Dermis microvascular lymphatic vessel endothelial cell (primary cell): Measurements from ENCODE around the gene PTPMT1. TPM values are rescaled to one million over a fixed set of nuclear protein-coding genes. Genes with fewer than 3 reads are reported as not detected.
"Not testable (repeated sequence)": the region's sequence is repeated elsewhere in the genome, so short reads cannot be mapped to it uniquely, and the experiment has no call there.

Experiments used
- DNase-seq, 2 donors: peaks; one replicate each; pipeline versions ENCODE4 v3.0.0 to v3.0.0-alpha.2; 2010; ENCODE audit warnings: low read depth in 2 of 2
- total RNA-seq: library from RNA; depleted of rRNA; stranded (reverse); fragments of >200 nt; gene quantifications from 2 replicates; pipeline ENCODE4 v1.2.1, GENCODE V29; 2014

The PTPMT1 gene
- total RNA-seq, 1 donor from 2014 or later, result 65.0 TPM

- DNase-seq, result not testable (repeated sequence)
Observed at GRCh38 chr11:47546274-47546673, 19.1 kb upstream of the PTPMT1 start.

DNA sequence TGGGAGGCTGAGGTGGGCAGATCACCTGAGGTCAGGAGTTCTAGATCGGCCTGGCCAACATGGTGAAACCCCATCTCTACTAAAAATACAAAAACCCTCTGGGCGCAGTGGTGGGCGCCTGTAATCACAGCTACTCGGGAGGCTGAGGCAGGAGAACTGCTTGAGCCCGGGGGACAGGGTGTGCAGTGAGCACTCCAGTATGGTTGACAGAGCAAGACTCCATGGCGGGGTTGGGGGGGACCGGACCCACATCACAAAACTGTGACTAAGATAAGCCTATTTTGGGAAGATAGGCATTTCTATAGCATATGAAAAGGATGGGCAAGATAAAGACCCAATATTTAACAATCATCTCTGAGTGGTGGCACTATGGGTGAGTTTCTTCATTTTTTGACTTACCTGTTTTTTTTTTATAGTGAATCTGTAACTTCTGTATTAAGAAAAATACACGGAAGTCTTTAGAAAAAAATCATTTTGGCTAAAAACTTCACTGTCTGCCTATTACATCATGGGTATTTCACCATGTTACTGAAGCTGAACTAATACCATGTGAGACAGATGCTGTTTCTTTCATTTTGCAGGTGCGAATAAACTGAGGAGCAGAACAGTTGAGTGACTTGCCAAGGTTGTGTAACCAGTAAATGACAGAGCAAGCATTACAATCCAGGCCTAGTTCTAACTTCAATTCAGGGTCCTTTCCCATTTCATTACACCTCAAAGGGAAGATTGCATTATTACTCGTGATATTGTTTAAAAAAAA lies 14.9 kb upstream of the PTPMT1 start:
- DNase-seq, result no peak

DNA sequence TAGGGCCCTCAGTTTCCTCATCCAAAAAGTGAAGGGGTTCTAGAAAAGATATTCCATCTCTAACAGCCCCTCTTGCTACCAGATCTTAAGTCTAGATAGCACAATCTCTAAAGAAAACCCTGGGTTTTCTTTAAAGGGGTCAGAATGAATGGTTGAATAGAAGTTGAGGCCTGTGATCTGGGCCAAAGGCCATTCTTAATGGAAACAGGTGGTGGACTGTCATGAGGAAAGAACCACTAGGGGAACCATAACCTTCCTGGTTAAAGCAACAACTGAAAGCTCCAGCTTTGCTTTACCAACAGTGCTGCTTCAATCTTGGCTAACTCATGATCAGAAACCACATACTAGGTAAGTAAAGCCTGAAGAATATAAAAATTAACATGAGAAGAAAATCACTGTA lies 14.3 kb upstream of the PTPMT1 start:
- DNase-seq, result peak; percentile 22 to 47

DNA sequence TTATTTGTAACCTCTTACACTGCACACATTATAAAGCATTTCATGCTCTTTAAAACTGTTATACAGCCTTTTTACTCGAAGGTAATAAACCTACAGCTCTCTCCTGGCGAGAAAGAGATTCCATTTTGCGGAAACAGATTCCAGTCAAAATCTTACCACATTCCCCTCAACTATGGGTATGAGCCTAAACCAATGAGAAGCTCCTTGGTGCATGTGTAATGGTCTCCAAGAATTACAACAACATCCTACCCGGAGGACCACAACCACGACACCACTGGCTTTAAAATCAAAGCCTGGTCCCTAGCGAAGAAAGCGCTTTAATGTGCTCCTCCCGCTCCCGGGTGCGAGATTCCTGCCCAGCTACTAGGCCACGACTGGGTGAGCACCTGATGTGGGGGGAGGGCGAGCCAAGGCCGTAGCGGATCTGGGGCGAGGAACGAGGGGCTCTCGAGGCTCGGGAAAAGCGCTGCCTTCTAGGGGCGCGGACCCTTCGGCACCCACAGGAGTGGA lies 13.3 kb upstream of the PTPMT1 start:
- DNase-seq, result peak in 1 of 2 donors; percentile 36

DNA sequence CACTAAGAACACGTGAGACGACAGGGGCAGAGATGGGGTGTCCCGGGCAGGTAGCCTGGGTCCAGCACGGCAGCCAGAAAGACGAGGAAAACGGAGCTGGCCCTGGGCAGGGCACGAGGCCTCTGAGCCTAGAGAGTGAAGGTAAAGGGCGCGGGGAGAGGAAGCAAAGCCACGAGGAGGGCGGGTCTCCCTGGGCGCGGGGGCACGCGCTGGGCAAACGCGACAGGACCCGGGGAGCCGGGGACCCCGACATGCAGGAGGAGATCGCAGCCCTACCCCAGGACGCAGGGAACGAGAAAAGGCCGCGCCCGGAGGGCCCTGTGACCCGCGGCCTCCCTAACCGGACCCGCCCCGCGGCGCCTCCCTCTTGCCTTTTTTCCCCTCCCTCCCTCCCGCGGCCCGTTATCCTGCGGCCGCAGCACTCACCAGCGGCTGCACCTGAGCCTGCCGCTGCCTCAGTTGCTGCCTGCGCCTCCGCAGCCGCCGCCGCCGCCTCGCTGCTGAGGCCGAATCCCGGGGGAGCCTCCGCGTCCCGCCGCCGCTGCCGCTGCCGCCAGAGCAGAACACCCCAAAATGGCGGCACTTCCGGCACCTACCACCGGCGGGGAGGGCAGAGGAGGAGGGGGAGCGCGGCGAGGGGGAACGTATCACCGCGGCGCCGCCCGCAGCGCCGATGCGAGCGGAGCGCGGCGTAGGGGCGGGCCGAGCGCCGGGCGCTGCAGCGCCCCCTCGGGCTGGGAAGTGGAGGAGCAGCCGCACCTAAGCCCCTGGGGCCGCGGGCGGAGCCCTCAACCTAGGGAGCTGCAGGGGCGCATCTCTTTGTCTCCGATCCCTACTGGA lies 12.6 kb upstream of the PTPMT1 start, which contains the start of gene CELF1:
Gene CELF1, minus strand, starts transcription at position 567 of the 840 bp plus-strand sequence. CDS start 53,609 bp downstream, outside the sequence.
- peak; percentile 67 to 91 for DNase-seq

GRCh38 chr11:47553406-47553743 lies 12.0 kb upstream of the PTPMT1 start:
- DNase-seq, result peak in 1 of 2 donors; percentile 51

DNA sequence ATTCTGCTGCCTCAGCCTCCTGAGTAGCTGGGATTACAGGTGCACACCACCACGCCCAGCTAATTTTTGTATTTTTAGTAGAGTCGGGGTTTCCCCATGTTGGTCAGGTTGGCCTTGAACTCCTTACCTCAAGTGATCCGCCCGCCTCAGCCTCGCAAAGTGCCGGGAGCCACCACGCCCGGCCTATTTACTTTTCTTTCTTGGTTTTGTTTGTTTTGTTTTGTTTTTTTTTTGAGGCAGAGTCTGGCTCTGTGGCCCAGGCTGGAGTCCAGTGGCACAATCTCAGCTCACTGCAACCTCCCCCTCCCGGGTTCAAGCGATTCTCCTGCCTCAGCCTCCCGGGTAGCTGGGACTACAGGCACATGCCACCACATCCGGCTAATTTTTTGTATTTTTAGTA lies 8.4 kb upstream of the PTPMT1 start:
- DNase-seq, result not testable (repeated sequence)

DNA sequence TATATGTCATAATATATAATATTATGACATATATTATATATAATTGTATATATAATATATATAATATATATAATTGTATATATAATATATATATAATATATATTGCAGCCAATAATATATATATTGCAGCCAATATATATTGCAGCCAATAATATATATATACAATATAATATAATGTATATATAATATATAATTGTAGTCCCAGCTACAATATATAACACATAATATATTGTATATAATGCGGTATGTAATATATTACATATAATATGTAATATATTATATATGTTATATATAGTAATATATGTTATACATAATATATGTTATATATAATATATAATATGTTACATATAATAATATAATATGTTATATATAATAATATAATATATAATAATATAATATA lies 6.7 kb upstream of the PTPMT1 start:
- no peak for DNase-seq

DNA sequence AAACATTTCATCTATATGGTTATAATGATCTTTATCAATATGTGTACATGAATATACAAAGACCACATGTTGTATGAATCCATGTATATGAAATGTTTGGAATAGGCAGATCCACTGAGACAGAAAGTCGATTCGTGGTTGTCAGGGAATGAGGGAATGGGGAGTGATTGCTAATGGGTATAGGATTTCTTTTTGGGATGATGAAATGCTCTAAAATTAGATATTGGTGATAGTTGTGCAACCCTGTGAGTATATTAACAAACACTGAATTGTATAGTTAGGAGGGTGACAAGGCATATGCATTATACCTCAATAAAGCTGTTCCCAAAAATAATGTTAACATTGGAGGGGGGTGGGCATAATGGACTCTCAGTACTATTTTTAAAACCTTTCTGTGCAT lies 5.0 kb upstream of the PTPMT1 start:
- DNase-seq, result no peak

GRCh38 chr11:47562393-47562792 lies 3.0 kb upstream of the PTPMT1 start:
- not testable (repeated sequence) for DNase-seq

GRCh38 chr11:47564366-47564765 lies 1.0 kb upstream of the PTPMT1 start:
- not testable (repeated sequence) for DNase-seq

DNA sequence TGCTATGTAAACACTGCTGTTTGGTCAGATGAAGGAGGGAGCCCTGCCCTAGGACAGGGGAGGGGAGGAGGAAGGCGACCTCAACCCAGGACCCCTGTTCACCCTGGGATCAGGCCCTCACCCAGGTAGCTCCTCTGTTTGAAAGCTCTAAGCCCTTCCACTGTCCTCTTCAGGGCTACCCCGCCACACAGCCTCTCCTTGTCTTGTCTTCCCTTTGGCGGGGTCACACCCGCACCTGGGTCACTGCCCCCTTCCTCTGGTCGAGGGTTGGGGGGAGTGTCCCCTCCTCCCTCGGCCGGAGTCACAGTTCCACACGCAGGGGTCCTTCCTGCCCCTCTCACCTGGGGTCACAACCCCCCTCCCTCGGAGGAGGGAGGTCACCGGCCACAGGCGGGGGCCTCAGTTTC lies 463 bp upstream of the PTPMT1 start:
- DNase-seq, result no peak

GRCh38 chr11:47566149-47566698 lies 825 bp downstream of the PTPMT1 start:
- DNase-seq, result peak in 1 of 2 donors; percentile 19

DNA sequence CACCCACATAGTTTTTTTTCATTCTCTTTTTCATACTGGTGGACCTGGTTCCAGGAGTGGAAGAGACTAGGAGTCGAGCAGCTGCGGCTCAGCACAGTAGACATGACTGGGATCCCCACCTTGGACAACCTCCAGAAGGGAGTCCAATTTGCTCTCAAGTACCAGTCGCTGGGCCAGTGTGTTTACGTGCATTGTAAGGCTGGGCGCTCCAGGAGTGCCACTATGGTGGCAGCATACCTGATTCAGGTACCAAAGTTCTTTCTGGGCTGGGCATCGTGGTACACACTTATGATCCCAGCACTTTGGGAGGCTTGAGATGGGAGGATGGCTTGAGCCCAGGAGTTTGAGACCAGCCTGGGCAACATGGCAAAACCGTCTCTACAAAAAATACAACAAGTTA lies 4.2 kb downstream of the PTPMT1 start:
- no peak for DNase-seq

DNA sequence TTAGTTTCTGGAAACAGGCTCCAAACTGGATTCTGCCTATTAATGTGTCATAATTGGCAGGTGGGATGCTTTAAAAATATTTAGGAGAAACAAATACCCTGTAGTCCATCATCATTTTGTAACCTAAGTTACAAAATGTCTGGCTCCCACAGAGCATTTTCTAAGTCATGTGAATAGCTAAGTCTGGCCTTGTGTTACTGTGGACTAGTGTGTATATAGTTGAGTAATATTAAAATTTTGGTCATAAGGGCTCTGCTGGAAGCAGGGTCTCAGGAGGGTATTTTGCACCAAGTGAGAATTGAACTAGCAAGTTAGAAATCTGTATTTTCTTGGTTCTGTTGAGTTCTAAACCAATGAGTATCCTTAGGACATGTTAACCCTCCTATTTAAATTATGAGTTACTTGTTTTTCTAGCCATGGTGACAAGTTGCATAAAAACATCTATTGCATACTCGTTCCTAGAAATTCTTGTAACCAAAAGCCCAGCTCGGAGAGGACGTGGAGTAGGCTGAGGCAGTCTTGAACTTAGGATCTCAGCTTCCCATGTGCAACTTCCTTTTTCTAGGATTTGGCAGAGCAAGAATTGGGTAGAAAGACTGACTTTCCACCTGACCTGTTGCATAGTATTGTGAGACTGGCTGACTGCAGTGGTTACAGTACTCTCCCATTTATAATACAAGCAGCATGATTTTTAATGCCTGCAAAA lies 5.4 kb downstream of the PTPMT1 start:
- no peak for DNase-seq

DNA sequence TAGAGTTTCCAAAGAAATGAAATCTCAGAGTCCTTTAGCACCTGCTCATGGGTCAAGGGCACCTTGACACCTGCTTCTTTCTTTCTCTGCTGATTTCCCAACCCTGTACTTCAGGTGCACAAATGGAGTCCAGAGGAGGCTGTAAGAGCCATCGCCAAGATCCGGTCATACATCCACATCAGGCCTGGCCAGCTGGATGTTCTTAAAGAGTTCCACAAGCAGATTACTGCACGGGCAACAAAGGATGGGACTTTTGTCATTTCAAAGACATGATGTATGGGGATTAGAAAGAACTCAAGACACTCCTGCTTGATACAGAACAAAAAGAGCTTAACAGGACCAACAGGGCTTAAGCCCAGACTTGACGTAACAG lies 5.9 kb downstream of the PTPMT1 start:
- no peak for DNase-seq

- DNase-seq, result no peak
Observed at GRCh38 chr11:47571895-47572294, 6.5 kb downstream of the PTPMT1 start.

GRCh38 chr11:47572715-47573255 lies 7.4 kb downstream of the PTPMT1 start:
- DNase-seq, result no peak

GRCh38 chr11:47573321-47573720 lies 7.9 kb downstream of the PTPMT1 start:
- DNase-seq, result no peak

GRCh38 chr11:47577460-47578041 lies 12.2 kb downstream of the PTPMT1 start:
- DNase-seq, result no peak
